GM21737 (cell line): ENCODE data around the gene FAM120B.

Source experiments
- ATAC-seq: cut with Tn5 transposase; IDR thresholded peaks from one replicate; pipeline ENCODE4 v1.9.1; 2021; ENCODE audit warnings: mild to moderate bottlenecking, moderate library complexity; ENCODE audit not compliant: unreplicated experiment

FAM120B gene

DNA sequence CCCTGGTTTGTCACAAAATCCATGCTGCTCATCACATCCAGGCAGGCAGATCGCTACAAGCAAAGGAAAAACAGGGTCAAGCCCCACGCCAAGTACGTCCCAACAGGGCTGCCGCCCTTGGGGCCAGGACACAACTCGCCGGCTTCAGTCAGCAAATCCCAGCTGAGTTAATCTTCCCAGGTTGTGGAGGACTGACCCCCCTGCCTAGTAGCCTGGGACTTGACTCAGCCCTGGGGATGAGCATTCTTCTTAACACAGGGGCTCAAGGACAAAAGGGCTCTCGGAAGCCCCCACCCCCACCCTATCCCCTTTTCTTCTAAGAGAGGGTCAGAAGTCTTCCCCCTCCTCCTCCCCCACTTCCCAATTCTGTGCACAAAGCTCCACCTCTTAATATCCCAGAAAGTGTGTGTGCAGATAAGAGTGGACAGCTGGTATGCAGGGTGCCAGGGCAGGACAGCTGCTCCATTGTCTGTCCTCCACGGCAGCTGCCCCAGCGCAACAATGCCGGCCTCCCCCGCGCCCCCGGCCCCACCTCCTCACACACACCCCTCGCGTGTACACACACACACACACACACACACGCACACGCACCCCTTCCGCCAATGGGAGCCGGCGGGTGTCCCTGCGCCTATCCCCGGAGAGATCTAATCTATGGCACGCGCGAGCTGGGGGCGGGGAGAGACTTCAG is 20.2 kb upstream of the FAM120B start:
- no peak for ATAC-seq

DNA sequence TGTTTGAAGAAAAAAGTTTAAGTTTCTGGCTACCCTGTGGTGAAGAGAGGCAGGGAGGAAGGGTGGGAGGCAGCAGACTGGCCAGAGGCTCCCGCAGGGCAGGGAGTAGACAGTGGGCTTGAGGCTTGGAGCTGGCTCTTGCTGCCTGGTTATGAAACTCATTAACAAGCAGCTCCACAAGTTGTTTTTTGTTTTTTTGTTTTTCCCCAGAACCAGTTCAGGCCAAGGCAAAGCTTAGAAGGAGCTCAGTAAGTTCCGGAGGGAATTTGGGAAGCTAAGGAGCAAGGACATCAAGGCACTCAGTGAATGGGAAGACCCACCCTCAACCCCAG is 19.7 kb upstream of the FAM120B start:
- ATAC-seq, result no peak

DNA sequence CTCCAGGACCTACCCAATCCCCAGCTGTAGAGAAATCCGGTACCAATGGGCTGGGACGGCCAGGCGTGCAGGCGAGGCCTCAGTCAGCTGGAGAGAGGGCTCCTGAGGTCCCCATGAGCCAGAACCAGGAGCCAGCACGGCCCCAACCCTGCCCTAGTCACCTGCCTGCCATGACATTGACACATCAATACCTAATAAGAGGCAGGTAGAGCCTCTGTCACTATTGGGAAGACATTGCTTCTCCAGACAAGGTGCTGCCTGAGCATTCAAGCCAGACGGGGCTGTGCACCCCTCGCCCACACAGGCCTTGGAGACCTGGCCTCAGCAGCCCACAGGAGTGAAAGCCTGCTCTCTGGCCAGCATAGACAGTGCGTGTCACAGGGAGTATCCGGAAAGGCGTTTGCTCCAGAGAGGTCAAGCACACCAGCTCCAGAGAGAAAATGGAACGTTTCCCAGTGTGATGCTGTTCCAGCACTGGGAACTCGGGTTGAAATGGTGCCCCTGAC is 19.1 kb upstream of the FAM120B start:
- ATAC-seq, result no peak

GRCh38 chr6:170288091-170288631 is 18.4 kb upstream of the FAM120B start:
- no peak for ATAC-seq

GRCh38 chr6:170288852-170289179 is 17.7 kb upstream of the FAM120B start:
- ATAC-seq, result no peak

GRCh38 chr6:170289180-170289931 is 17.2 kb upstream of the FAM120B start:
- no peak for ATAC-seq

DNA sequence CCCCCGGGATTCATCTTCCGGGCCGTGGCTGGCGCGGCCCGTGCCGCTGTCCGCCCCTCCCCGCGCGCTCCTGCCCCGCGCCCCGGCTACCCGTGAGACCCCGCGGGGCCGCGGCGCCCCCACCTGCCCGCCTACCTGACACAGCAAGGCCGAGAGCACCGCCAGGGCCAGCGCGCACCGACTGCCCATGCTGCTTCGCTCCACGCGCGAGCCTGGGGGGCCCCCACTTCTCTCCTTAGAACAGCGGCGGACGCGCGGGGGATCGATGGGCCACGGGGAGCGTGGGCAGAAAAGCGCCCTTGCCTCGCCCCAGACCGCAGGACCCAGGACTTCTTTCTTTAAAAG is 16.6 kb upstream of the FAM120B start:
- no peak for ATAC-seq

- ATAC-seq, result no peak
Observed at GRCh38 chr6:170290296-170291128, 16.0 kb upstream of the FAM120B start, which contains the start of gene DLL1. TSS of gene DLL1 (minus strand) at chr6:170291078. CDS start at chr6:170290139, 939 bp downstream.

DNA sequence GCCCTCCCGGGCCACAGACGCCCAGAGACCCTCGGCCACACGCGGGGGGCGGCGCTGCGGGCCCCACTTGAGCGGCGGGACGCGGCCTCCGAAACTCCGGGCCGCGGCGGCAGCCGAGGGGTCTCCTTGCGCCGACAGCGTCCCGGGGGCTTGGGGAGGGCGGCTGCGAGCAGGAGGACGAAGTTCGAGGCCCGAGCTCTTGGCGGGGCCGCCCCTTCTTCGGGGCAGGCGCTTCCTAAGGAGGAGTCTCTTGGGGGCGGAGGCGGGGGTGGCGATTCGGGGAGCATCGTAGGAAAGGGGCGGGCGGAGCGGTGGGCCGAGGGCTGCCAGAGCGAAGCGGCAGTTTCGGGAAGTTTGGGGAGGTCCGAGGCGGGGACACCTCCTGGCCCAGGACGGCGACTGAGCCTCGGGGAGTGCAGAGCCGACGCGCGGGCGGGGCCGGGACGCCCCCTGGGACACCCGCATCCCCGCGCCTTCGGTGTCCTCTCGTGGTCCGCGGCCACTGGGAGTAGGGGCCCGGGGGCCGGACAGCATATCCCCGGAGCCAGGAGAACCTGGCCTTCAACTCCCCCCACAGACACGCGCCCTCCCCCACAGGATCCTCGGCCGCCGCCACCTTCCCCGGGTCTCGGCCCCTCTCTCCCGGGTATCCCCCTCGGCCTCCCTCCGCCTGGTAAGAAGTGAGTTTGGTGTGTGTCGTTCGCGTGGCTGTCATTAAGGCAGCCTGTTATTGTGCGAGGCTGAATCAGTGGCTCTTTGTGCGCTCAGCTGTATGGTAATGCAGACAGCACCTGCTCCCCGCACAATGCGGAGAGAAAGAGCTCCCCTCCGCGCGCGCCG is 15.1 kb upstream of the FAM120B start:
- ATAC-seq, result peak; percentile 29

DNA sequence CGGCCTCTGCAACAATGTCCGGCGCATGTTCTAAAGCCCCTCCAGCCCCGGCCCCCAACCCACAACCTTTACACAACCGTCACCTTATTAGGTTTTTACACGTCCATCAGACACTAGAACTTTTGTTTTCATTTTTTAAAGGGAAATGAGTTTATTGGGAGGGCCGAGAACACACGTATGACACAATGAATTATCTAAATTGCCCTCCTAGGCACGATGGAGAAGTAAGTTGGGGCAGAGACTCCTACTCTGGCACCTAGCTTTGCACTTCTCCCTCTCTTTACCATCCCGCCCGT is 14.5 kb upstream of the FAM120B start:
- ATAC-seq, result no peak

GRCh38 chr6:170292407-170293158 is 14.0 kb upstream of the FAM120B start:
- no peak for ATAC-seq

DNA sequence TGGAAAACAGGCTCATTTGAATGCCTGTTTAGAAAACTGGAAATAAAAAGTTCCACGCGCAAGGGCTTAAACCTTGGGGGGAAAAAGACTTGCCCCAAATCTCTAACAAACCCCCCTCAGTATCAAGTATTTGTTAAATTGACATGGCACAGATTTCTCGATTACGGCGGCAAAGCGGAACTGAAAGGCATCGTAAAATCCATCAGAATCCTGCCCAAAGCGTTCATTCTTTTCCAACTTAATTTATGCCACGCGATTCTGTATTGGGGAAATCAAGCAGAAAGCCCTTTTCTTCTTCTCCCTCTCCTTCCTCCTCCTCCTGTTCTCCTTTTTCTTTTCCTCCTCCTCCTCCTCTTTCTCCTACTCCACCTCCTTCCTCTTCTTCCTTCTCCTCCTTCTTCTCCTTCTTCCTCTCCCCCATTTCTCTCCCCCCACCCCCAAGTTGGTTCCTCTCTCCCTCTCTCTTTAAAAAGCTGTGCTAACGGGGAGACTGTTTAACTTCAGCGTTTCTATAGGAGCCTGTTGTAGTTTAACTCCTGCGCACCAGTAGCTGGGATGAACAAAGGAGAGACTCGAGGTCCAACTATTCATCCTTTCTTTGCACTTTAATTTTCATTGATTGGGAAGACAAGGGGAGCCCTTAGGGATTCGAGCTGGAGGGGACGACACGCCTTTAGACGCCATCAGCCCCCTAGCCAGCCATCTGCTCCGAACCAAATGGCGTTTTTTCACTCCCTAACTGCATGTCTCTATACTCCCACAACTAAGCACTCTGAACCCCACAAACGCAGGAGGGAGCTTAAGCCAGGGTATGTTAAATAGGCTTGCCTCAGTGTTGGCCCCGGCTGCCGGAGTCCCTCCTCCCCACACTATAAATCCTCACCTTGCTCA is 13.0 kb upstream of the FAM120B start:
- ATAC-seq, result no peak

GRCh38 chr6:170294298-170294730 is 12.2 kb upstream of the FAM120B start:
- no peak for ATAC-seq

- ATAC-seq, result no peak
Observed at GRCh38 chr6:170294813-170295509, 11.6 kb upstream of the FAM120B start.

GRCh38 chr6:170295510-170296422 is 10.8 kb upstream of the FAM120B start:
- peak; percentile 47 for ATAC-seq

GRCh38 chr6:170296423-170296745 is 10.2 kb upstream of the FAM120B start:
- no peak for ATAC-seq

DNA sequence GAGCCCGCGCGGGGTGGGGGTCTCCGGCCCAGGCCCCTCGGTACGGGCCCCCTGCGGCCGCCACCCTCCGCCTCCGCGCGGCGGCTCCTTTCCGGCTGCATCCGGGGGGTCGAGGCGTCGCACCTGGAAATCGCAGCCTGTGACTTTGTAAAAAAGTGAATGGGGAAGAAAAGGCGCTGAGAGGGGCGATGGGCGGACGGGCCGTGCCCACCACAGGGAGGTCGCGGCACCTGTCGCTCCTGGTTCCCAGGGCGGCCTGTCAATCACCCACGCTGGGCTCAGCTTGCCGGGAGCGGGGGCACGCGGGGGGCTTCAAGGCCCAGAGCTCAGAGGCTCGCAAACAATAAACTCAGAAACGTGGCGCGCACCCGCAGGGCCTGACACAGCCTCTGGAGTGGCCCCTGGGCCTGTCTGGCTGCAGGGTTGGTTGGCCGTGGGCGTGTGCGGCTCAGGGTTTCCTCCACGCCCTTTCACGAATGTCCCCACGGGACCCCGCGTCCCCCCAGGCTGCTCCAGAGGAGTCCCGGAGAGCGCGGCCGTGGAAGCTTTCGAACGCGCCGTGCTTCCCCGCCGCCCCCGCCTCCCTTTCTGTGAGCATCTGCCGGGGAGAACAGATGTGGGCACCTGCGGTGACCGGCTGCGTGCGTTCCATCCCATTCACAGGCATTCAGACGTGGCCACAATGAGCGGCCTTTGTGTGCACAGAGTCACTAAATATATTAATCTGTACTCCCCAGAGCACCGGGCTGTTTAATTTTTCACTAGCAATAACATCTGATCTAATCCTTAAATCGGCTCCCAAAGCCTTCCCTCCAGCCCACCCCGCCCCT is 9.6 kb upstream of the FAM120B start:
- no peak for ATAC-seq
